Kidney glomerular epithelial cell (primary cell): ENCODE data around the gene GJA1.
A peak's percentile ranks its signal among the peaks of the same experiment; 100 is the strongest.
"Not testable (repeated sequence)": the region's sequence is repeated elsewhere in the genome, so short reads cannot be mapped to it uniquely, and the experiment has no call there.

Experiments used
- DNase-seq: peaks from one replicate; lab custom pipeline; 2025; lab: John Stamatoyannopoulos, UW

GJA1 gene

GRCh38 chr6:121436960-121437850 lies 1.8 kb downstream of the GJA1 start:
- DNase-seq: peak; percentile 52

DNA sequence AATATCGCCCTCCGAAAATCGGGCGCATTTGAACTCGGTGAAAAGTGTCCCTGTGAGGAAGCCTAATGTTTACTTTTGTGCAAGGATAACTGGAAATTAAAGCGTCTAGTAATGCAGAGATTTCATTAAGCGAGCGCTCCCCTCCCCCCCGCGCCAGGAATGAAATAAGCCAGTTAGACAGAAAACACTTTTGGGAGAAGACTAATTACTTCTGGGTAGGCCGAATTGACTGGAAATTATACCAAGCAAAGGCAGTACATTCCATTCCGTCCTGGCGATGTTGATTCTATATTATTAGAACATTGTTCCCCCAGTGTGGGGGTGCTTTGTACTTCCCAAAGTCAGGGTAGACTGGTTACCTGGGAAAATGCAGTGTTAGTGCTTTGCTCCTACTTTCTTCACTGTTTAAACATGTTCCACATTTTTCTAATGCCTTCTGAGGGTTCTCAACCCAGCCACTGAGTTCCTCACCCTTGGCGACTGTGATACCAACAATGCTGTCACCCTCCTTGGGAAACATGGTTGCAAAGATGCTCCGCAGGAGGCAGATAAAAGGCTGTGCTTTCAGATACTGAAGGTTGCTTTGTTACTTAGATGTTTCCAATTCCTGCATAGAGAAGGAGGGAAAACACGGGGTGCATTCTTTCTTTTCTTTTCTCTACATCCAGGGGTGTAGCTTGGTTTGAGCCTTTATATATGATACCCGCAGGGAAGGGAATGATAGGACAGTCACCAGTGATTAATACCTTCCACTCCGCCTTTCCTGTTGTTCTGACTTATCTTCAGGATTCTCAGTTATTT lies 2.6 kb downstream of the GJA1 start:
- peak; percentile 80 for DNase-seq

DNA sequence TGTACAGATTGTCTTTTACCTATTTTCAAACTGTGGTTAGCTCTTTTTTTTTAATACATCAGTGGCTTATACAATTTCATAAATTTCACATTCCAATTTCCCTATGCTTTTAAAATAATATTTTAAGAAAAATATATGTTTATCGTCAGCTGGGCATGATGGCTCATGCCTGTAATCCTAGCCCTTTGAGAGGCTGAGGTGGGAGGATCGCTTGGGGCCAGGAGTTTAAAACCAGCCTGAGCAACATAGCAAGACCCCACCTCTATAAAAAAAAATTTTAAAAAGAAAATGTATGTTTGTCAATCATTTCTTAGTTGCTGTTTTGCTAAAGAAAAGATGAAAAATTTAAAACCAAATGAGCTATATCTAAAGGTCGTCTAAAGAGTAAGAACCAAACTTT lies 3.4 kb downstream of the GJA1 start:
- DNase-seq: no peak

DNA sequence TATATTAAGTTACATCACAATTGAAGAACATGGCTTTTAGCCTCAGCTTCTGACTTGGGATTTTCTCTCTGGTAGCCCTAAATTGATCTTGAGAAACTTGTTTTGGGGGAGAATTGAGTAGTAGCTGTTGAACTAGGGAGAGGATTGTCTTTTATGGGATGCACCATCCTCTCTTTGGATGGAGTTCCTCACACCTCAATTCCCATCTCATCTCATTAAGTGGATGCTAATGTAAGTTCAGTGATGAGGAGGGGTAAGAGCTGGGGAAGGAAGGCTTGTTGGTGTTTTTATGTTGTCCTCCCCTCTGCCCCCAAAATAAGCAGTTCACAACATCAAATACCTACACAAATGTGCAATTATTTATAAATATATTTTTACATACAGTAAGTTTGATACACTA lies 4.0 kb downstream of the GJA1 start:
- DNase-seq: no peak

DNA sequence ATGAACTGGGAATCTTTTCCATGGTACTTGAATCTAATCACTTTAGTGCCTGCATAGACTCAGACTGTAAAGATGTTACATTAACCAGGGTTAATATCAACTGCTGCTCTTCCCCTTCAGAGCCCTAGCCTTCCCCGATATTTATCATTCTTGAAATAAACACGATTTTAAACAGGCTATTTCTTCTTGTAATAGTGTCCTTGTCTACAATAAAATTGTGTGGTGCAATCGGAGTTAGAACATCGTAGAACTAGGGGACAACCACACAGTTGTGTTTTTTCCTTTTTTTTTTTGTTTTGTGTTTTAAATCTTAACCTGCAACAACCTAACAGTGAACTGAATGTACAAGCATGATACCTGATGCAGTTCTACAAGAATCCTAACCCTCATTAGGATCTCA lies 4.5 kb downstream of the GJA1 start:
- no peak for DNase-seq

DNA sequence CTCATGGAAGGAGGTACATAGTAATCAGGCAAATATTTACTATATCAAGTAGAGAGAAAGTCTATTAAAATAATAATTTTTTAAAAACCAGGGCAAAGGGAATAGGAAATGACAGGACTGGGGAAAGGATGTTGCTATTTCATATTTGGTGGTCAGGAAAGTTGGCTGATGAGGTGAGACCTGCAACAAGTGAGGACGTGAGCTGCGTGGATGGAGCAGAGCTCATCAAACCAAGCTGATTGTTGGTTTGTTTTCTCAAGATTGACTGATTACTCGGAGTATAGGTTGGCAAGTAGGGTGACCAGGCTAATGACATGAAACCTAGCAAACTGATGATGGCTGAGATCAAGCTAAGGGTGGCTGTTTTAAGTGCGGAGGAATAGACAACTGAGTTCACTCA lies 6.0 kb downstream of the GJA1 start:
- no peak for DNase-seq

DNA sequence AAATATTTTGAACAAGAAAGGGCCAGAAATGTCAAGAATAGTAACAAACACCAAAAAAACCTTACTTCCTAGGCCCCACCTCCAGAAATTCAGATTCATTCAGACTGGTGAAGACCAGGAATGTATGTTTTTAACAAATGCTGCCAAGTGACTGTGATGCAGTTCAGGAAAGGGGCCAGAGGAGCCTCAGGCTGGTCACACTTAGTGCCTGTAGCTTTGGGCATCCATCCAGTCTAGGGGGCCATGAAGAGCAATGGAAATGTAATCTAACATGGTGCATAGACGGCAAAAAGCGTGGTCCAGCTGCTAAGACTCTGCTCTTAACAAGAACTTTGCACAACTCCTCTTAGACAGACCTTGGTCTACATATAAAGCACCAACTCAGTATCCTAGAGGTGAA lies 7.1 kb downstream of the GJA1 start:
- DNase-seq: no peak

GRCh38 chr6:121443971-121444541 lies 8.6 kb downstream of the GJA1 start:
- DNase-seq: peak; percentile 52

GRCh38 chr6:121446705-121447104 lies 11.3 kb downstream of the GJA1 start:
- DNase-seq: not testable (repeated sequence)

- DNase-seq: not testable (repeated sequence)
These were observed 12.3 kb downstream of the GJA1 start for GRCh38 chr6:121447746-121448145.

- not testable (repeated sequence) for DNase-seq
These were observed 13.1 kb downstream of the GJA1 start for GRCh38 chr6:121448528-121448927.

DNA sequence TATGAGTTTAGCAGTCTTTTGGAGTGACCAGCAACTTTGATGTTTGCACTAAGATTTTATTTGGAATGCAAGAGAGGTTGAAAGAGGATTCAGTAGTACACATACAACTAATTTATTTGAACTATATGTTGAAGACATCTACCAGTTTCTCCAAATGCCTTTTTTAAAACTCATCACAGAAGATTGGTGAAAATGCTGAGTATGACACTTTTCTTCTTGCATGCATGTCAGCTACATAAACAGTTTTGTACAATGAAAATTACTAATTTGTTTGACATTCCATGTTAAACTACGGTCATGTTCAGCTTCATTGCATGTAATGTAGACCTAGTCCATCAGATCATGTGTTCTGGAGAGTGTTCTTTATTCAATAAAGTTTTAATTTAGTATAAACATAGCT lies 13.9 kb downstream of the GJA1 start:
- DNase-seq: no peak

- no peak for DNase-seq
These were observed 14.8 kb downstream of the GJA1 start for GRCh38 chr6:121450242-121450641.

- DNase-seq: no peak
These were observed 15.8 kb downstream of the GJA1 start for GRCh38 chr6:121451250-121451649.

DNA sequence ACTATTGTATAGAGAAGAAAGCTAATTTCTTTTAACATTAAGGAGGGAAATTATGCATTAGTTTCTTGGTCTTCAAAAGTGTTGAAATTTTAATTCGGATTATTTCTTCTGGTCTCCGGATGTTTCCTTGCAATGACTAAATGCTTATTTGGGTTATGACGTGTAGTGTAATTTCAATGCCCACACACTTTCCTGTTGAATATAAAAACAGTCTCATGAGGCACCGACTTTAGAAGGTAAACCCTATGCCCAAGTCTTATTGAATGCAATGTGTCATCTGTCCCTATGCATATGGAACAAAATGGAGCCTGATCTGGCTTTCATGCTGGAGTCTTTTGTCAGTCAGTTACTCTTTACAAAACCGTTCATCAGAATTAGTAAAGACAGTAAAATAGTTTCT lies 17.7 kb downstream of the GJA1 start:
- no peak for DNase-seq

GRCh38 chr6:121460170-121460569 lies 24.7 kb downstream of the GJA1 start:
- no peak for DNase-seq

- DNase-seq: no peak
These were observed 27.6 kb downstream of the GJA1 start for GRCh38 chr6:121463087-121463486.

GRCh38 chr6:121465101-121465500 lies 29.7 kb downstream of the GJA1 start:
- no peak for DNase-seq

GRCh38 chr6:121479486-121480098 lies 44.1 kb downstream of the GJA1 start:
- no peak for DNase-seq

DNA sequence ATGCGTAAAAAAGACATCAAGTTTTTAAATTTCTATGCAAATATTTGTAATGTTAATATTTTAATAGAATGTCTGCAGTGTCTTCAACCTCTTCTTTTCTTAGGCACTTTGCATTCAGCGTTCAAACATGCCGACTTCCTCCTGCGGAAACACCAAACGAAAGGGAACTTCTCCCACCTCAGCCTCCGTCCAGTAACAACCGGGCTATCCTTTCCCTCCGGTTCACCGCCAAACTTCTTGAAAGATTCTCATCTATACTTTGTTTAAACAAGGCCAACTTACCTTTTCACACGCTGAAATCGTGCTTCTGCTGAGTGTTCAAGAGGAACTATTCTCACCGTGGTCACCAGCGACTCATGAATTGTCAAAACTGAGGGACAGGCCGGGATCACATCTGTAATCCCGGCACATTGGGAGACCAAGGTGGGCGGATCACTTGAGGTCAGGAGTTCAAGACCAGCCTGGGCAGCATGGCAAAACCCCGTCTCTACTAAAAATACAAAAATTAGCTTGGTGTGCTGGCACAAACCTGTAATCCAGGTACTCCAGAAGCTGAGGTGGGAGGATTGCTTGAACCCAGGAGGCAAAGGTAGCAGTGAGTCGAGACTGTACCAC lies 44.8 kb downstream of the GJA1 start:
- no peak for DNase-seq

DNA sequence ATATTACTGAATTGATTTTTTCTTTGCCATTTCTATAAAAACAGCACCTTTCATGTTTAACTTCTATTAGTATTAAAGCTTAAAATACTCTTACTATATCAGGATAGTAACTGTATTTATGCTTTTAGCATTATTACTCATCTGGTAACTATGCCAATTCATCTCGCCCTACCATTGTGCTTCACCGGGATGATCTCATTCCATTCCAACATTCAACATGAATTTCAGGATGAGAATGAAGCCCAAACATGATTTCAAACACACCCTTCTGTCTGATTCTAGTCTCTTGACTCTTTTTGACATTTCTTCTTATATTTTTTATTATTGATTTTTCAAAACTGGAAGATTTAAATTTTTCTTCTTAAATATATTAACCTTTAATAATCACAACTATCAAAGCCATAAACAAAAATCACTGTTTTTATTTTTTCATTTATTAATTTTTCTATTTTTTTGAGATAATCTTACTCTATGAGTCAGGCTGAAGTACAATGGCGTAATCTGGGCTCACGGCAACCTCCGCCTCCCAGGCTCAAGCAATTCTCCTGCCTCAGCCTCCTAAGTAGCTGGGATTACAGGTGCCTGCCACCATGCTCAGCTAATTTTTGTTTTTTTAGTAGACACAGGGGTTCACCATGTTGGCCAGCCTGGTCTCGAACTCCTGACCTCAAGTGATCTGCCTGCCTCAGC lies 46.7 kb downstream of the GJA1 start:
- DNase-seq: peak; percentile 91
